K562 (cell line): Measurements from ENCODE around the gene LZTR1. TPM values are rescaled to one million over a fixed set of nuclear protein-coding genes. Genes with fewer than 3 reads are reported as not detected.

Source experiments
- BDP1 ChIP-seq: IDR thresholded peaks from 3 replicates; pipeline ENCODE4 v1.6.1; 2011; ENCODE audit not compliant: insufficient read length, insufficient read depth
- BRD4 ChIP-seq: fragments of 200-600 bp; sonication (generic); IDR thresholded peaks from 2 replicates; pipeline ENCODE4 v1.6.1; 2017; ENCODE audit warnings: inconsistent platforms
- CREB3 ChIP-seq: fragments of 450-650 bp; conservative IDR thresholded peaks from 2 replicates; pipeline ENCODE4 v1.6.1; 2016; ENCODE audit warnings: missing genetic modification characterization, low read depth, mild to moderate bottlenecking, missing compliant biosample characterization, moderate library complexity
- DLX4 ChIP-seq: fragments of 250-450 bp; sonication (Bioruptor Pico); IDR thresholded peaks from 2 replicates; pipeline ENCODE4 v1.6.1; 2021; ENCODE audit warnings: mild to moderate bottlenecking
- DMBX1 ChIP-seq: fragments of 250-450 bp; sonication (Bioruptor Pico); IDR thresholded peaks from 2 replicates; pipeline ENCODE4 v1.8.0; 2022; ENCODE audit warnings: inconsistent platforms, mild to moderate bottlenecking, moderate library complexity, borderline replicate concordance
- ESRRA ChIP-seq: fragments of 450-650 bp; IDR thresholded peaks from 2 replicates; pipeline ENCODE4 v1.6.1; 2014; ENCODE audit warnings: low read depth, mild to moderate bottlenecking, moderate library complexity, borderline replicate concordance
- FOXA3 ChIP-seq, 2 experiments: fragments of 450-650 bp in 1 of 2; sonication (generic) in 1 of 2; formaldehyde crosslinking; IDR thresholded peaks in 1 of 2; conservative IDR thresholded peaks in 1 of 2; 2 replicates each; pipeline versions ENCODE4 v1.4.0 to v1.8.0; 2020 to 2022; ENCODE audit warnings: mild to moderate bottlenecking in 2 of 2, missing genetic modification reagents in 1 of 2
- GMEB1 ChIP-seq: fragments of 250-450 bp; sonication (Bioruptor Pico); IDR thresholded peaks from 2 replicates; pipeline ENCODE4 v1.4.0; 2020; ENCODE audit warnings: mild to moderate bottlenecking
- GTF2F1 ChIP-seq: IDR thresholded peaks from 2 replicates; pipeline ENCODE4 v1.6.1; 2011; ENCODE audit warnings: low read depth, low read length, improper control_type of control experiment
- JUND ChIP-seq, 2 experiments: IDR thresholded peaks; 2 replicates in 1 of 2; 3 replicates in 1 of 2; pipeline ENCODE4 v1.6.1; 2011; ENCODE audit warnings: borderline replicate concordance in 2 of 2, low read depth in 2 of 2, low read length in 2 of 2, improper control_type of control experiment in 1 of 2, missing biosample characterization in 1 of 2, missing genetic modification characterization in 1 of 2, missing genetic modification reagents in 1 of 2
- MLX ChIP-seq, 2 experiments: fragments of 450-650 bp in 1 of 2; sonication (generic) in 1 of 2; formaldehyde crosslinking; conservative IDR thresholded peaks; 2 replicates each; pipeline versions ENCODE4 v1.4.0 to v1.8.1; 2020 to 2022; ENCODE audit warnings: mild to moderate bottlenecking in 1 of 2, missing genetic modification reagents in 1 of 2
- NCOA6 ChIP-seq: fragments of 450-650 bp; IDR thresholded peaks from 2 replicates; pipeline ENCODE4 v1.6.1; 2017; ENCODE audit warnings: mild to moderate bottlenecking
- NFYB ChIP-seq: IDR thresholded peaks from 2 replicates; pipeline ENCODE4 v1.6.1; 2011; ENCODE audit warnings: mild to moderate bottlenecking, moderate library complexity; ENCODE audit not compliant: insufficient read length; ENCODE audit errors: extremely low read depth
- NR2F6 ChIP-seq: fragments of 450-650 bp; formaldehyde crosslinking; IDR thresholded peaks from 2 replicates; pipeline ENCODE4 v1.4.0; 2020; ENCODE audit warnings: mild to moderate bottlenecking
- RAD21 ChIP-seq, 2 experiments: fragments of 250-450 bp in 1 of 2; fragments of 450-650 bp in 1 of 2; sonication (Bioruptor Pico) in 1 of 2; formaldehyde crosslinking in 1 of 2; IDR thresholded peaks in 1 of 2; conservative IDR thresholded peaks in 1 of 2; 2 replicates each; pipeline versions ENCODE4 v1.4.0 to v1.8.0; 2020 to 2022; ENCODE audit warnings: mild to moderate bottlenecking in 2 of 2, moderate library complexity in 1 of 2
- SIN3B ChIP-seq: fragments of 450-650 bp; IDR thresholded peaks from 2 replicates; pipeline ENCODE4 v1.6.1; 2017; ENCODE audit warnings: low read depth, mild to moderate bottlenecking, moderate library complexity
- SMARCE1 ChIP-seq: fragments of 450-650 bp; IDR thresholded peaks from 2 replicates; pipeline ENCODE4 v1.7.1; 2016; ENCODE audit warnings: mild to moderate bottlenecking
- SP2 ChIP-seq: IDR thresholded peaks from 2 replicates; pipeline ENCODE4 v1.6.1; 2011; ENCODE audit warnings: mild to moderate bottlenecking, low read depth, low read length, moderate library complexity; ENCODE audit not compliant: poor library complexity, severe bottlenecking; ENCODE audit errors: extremely low read depth
- TARDBP ChIP-seq: fragments of 450-650 bp; IDR thresholded peaks from 2 replicates; pipeline ENCODE4 v1.6.1; 2016
- TBL1XR1 ChIP-seq, 2 experiments: IDR thresholded peaks; 2 replicates each; pipeline ENCODE4 v1.6.1; 2012; ENCODE audit warnings: improper control_type of control experiment in 2 of 2, low read length in 2 of 2, mild to moderate bottlenecking in 1 of 2
- TCF7L2 ChIP-seq: fragments of 150-350 bp; IDR thresholded peaks from 2 replicates; pipeline ENCODE4 v1.6.1; 2016; ENCODE audit warnings: low read depth, mild to moderate bottlenecking, low read length, moderate library complexity
- ZBTB8A ChIP-seq: fragments of 450-650 bp; IDR thresholded peaks from 2 replicates; pipeline ENCODE4 v1.6.1; 2018; ENCODE audit warnings: mild to moderate bottlenecking, moderate library complexity; ENCODE audit not compliant: partially characterized antibody
- ZC3H11A ChIP-seq: IDR thresholded peaks from 2 replicates; pipeline ENCODE4 v1.6.1; 2012; ENCODE audit warnings: low read depth, low read length, improper control_type of control experiment
- ZNF134 ChIP-seq: fragments of 250-450 bp; sonication (Bioruptor Pico); conservative IDR thresholded peaks from 2 replicates; pipeline ENCODE4 v1.4.0; 2020
- ZNF3 ChIP-seq: fragments of 250-450 bp; sonication (Bioruptor Pico); IDR thresholded peaks from 2 replicates; pipeline ENCODE4 v1.5.0; 2021; ENCODE audit warnings: mild to moderate bottlenecking, moderate library complexity
- polyA plus RNA-seq, 8 experiments: library from polyadenylated mRNA; depleted of rRNA in 4 of 8; stranded (reverse) in 5 of 8; unstranded in 3 of 8; fragments of >200 nt; fragmentation: Nextera tagmentation in 2 of 8; fragmentation: Illumina TruSeq in 1 of 8; extraction: Ambion mirVana in 2 of 8; extraction: Trizol in 1 of 8; gene quantifications; 2 replicates each; pipeline versions ENCODE4 v1.2.1 to v1.2.3, GENCODE V29; 2011 to 2014; ENCODE audit warnings: inconsistent platforms in 1 of 8, missing spikeins in 1 of 8
- total RNA-seq, 7 experiments: library from RNA; depleted of rRNA in 6 of 7; stranded (reverse); fragments of >200 nt in 6 of 7; fragmentation: Illumina TruSeq in 2 of 7; extraction: Trizol in 2 of 7; gene quantifications; 2 replicates each; pipeline versions ENCODE4 v1.2.1 to v1.2.3, GENCODE V29; 2011 to 2021; ENCODE audit warnings: low replicate concordance in 1 of 7

Gene LZTR1
- total and polyA plus RNA-seq, 9 of the 15 experiments (the other 6 are each of a cell fraction or from before 2014, with no cell fraction given), result 2.2 to 135 (median 63.0) TPM

GRCh38 chr22:21003782-21004181 lies 21.7 kb downstream of the LZTR1 start (continued):
- no peak for TF ChIP-seq DLX4
- TF ChIP-seq TBL1XR1 (IDR thresholded peaks at IDR 0.05; ENCODE audit: low read length in 2 of 2), result no peak
- TF ChIP-seq ZBTB8A, result no peak
- no peak for TF ChIP-seq NCOA6
- TF ChIP-seq TARDBP, result no peak
- TF ChIP-seq NR2F6 (CRISPR knock-in tag), result 0 out of 2 replicates have a peak, but pooled peaks have one; percentile 45
- TF ChIP-seq ZNF134 (CRISPR knock-in tag), result peak; percentile 86
- no peak for TF ChIP-seq ESRRA
- TF ChIP-seq BRD4, result no peak
- TF ChIP-seq MLX (CRISPR knock-in tag; conservative IDR thresholded peaks at IDR 0.05), result peak in 1 of 2 experiments; percentile 42; a peak in 1 of 4 replicates
- TF ChIP-seq TCF7L2, result no peak
- TF ChIP-seq CREB3 (tag), result no peak
- TF ChIP-seq NFYB, result no peak
- no peak for TF ChIP-seq FOXA3 (CRISPR knock-in tag; conservative IDR thresholded peaks at IDR 0.05 in 1 of 2, IDR thresholded peaks at IDR 0.05 in 1 of 2)
- TF ChIP-seq SIN3B, result no peak
- TF ChIP-seq GMEB1 (CRISPR knock-in tag), result 0 out of 2 replicates have a peak, but pooled peaks have one; percentile 22
- TF ChIP-seq DMBX1 (CRISPR knock-in tag), result no peak
- no peak for TF ChIP-seq ZNF3 (CRISPR knock-in tag)
- TF ChIP-seq SMARCE1, result no peak
- no peak for TF ChIP-seq ZC3H11A
- TF ChIP-seq RAD21 (CRISPR knock-in tag; conservative IDR thresholded peaks at IDR 0.05 in 1 of 2, IDR thresholded peaks at IDR 0.05 in 1 of 2), result peak in 1 of 2 experiments; percentile 17; a peak in 1 of 4 replicates
- TF ChIP-seq SP2, result no peak
- TF ChIP-seq BDP1, result no peak
- 0 out of 2 replicates have a peak, but pooled peaks have one; percentile 6 for TF ChIP-seq JUND (IDR thresholded peaks at IDR 0.05; ENCODE audit: borderline replicate concordance, low read depth, low read length)
- no peak for TF ChIP-seq JUND (tag; IDR thresholded peaks at IDR 0.05; ENCODE audit: borderline replicate concordance, low read depth, low read length)
- TF ChIP-seq GTF2F1, result no peak
